Kidney (tissue), 14 donors: ENCODE measurements around the gene ALB. TPM values are rescaled to one million over a fixed set of nuclear protein-coding genes. Genes with fewer than 3 reads are reported as not detected.

Source experiments
- DNase-seq, 5 donors: peaks; one replicate each; pipeline ENCODE4 v3.0.0-alpha.2; 2013 to 2020
- FAIRE-seq: peaks from 2 replicates; lab custom pipeline; 2012; peaks lifted over from hg19 to GRCh38; lab: Jason Lieb, UNC
- H3K27ac ChIP-seq, 2 donors: one replicate each; pipeline ENCODE4 v1.7.0; 2013; ENCODE audit warnings: low read depth in 2 of 2, low read length in 2 of 2, inconsistent platforms in 1 of 2
- H3K27me3 ChIP-seq: one replicate; pipeline ENCODE4 v1.7.1; 2013; ENCODE audit warnings: low read length, inconsistent platforms; ENCODE audit not compliant: control insufficient read depth, insufficient read depth
- H3K36me3 ChIP-seq, 3 donors: one replicate each; pipeline versions ENCODE4 v1.7.0 to v1.7.1; 2013; ENCODE audit warnings: low read length in 3 of 3, control low read depth in 1 of 3, inconsistent platforms in 1 of 3; ENCODE audit not compliant: insufficient read depth in 3 of 3, control insufficient read depth in 2 of 3
- H3K4me1 ChIP-seq, 3 donors: one replicate each; pipeline versions ENCODE4 v1.7.0 to v1.7.1; 2013; ENCODE audit warnings: low read length in 3 of 3, inconsistent platforms in 1 of 3, low read depth in 1 of 3; ENCODE audit not compliant: control insufficient read depth in 2 of 3, insufficient read depth in 2 of 3
- H3K4me3 ChIP-seq, 3 donors: one replicate each; pipeline versions ENCODE4 v1.7.0 to v1.8.1; 2013; ENCODE audit warnings: low read length in 3 of 3, control low read depth in 1 of 3, inconsistent platforms in 1 of 3
- H3K9ac ChIP-seq, 3 donors: one replicate each; pipeline versions ENCODE4 v1.7.0 to v1.7.1; 2013; ENCODE audit warnings: low read length in 3 of 3, control low read depth in 1 of 3, inconsistent platforms in 1 of 3
- H3K9me3 ChIP-seq, 3 donors: one replicate each; pipeline versions ENCODE4 v1.7.0 to v1.7.1; 2013; ENCODE audit warnings: low read length in 3 of 3, control low read depth in 1 of 3, inconsistent platforms in 1 of 3; ENCODE audit not compliant: control insufficient read depth in 2 of 3, insufficient read depth in 1 of 3
- intact Hi-C: fragments of 100-400 bp; cut with DNase I; formaldehyde crosslinking; loops from one replicate; pipeline ENCODE4 v1.11.1; 2022
- polyA plus RNA-seq: library from polyadenylated mRNA; stranded (reverse); fragments of 350-450 nt; fragmentation: Illumina TruSeq; extraction: RNeasy Lipid Tissue Mini Kit (QIAGEN cat#74804); gene quantifications from one replicate; pipeline ENCODE4 v1.2.3, GENCODE V29; 2014; ENCODE audit warnings: low read depth, low replicate concordance; ENCODE audit not compliant: insufficient read depth
- total RNA-seq: library from RNA; stranded (reverse); fragmentation: NEBNext Ultra II Directional; extraction: Animal tissue kit (Norgen Biotek cat#: 25700); gene quantifications from one replicate; pipeline ENCODE4 v1.2.1, GENCODE V29; 2021
- TF ChIP-seq, protein P1 (sequence below): IDR thresholded peaks from 3 replicates; pipeline ENCODE4 v1.5.1; 2012; ENCODE audit warnings: mild to moderate bottlenecking, moderate library complexity, borderline replicate concordance; ENCODE audit not compliant: insufficient read depth; ENCODE audit errors: extremely low read depth
- donor health status: control.
- donor health status: control.
- donor health status: control.
- donor health status: control.
- donor health status: control.
- donor health status: DM: yes; HTN: yes; CAD: no.
- donor health status: Normal renal cell carcinoma (clear cell type).

The ALB gene
- total and polyA plus RNA-seq, 2 donors from 2014 or later: 0.19 to 172 TPM

DNA sequence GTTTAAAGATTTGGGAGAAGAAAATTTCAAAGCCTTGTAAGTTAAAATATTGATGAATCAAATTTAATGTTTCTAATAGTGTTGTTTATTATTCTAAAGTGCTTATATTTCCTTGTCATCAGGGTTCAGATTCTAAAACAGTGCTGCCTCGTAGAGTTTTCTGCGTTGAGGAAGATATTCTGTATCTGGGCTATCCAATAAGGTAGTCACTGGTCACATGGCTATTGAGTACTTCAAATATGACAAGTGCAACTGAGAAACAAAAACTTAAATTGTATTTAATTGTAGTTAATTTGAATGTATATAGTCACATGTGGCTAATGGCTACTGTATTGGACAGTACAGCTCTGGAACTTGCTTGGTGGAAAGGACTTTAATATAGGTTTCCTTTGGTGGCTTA lies 1.1 kb downstream of the ALB start:
- no peaks in the 10 kb centered on the region for H3K36me3 ChIP-seq
- TF ChIP-seq, protein P1, sequence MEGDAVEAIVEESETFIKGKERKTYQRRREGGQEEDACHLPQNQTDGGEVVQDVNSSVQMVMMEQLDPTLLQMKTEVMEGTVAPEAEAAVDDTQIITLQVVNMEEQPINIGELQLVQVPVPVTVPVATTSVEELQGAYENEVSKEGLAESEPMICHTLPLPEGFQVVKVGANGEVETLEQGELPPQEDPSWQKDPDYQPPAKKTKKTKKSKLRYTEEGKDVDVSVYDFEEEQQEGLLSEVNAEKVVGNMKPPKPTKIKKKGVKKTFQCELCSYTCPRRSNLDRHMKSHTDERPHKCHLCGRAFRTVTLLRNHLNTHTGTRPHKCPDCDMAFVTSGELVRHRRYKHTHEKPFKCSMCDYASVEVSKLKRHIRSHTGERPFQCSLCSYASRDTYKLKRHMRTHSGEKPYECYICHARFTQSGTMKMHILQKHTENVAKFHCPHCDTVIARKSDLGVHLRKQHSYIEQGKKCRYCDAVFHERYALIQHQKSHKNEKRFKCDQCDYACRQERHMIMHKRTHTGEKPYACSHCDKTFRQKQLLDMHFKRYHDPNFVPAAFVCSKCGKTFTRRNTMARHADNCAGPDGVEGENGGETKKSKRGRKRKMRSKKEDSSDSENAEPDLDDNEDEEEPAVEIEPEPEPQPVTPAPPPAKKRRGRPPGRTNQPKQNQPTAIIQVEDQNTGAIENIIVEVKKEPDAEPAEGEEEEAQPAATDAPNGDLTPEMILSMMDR: no peak
- intact Hi-C loops: no loop called here
- FAIRE-seq (no peak), DNase-seq (no peak)
- H3K4me1 ChIP-seq: no peaks in the 10 kb centered on the region
- no peak overlapping the region for H3K9ac ChIP-seq
- no peaks in the 10 kb centered on the region for H3K27me3 ChIP-seq
- H3K4me3 ChIP-seq: no peak overlapping the region
- no peak overlapping the region for H3K27ac ChIP-seq
- H3K9me3 ChIP-seq: no peaks in the 10 kb centered on the region

DNA sequence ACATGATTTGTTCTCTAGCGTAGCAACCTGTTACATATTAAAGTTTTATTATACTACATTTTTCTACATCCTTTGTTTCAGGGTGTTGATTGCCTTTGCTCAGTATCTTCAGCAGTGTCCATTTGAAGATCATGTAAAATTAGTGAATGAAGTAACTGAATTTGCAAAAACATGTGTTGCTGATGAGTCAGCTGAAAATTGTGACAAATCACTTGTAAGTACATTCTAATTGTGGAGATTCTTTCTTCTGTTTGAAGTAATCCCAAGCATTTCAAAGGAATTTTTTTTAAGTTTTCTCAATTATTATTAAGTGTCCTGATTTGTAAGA lies 2.4 kb downstream of the ALB start:
- Histone ChIP-seq H3K9me3 (no peaks in the 10 kb centered on the region), H3K4me1 (no peaks in the 10 kb centered on the region), H3K9ac (no peak overlapping the region), H3K27me3 (no peaks in the 10 kb centered on the region), H3K36me3 (no peaks in the 10 kb centered on the region), H3K27ac (no peak overlapping the region), H3K4me3 (no peak overlapping the region)
- no peak for DNase-seq
- TF ChIP-seq, protein P1: no peak
- FAIRE-seq: no peak
- intact Hi-C loops: no loop called here

DNA sequence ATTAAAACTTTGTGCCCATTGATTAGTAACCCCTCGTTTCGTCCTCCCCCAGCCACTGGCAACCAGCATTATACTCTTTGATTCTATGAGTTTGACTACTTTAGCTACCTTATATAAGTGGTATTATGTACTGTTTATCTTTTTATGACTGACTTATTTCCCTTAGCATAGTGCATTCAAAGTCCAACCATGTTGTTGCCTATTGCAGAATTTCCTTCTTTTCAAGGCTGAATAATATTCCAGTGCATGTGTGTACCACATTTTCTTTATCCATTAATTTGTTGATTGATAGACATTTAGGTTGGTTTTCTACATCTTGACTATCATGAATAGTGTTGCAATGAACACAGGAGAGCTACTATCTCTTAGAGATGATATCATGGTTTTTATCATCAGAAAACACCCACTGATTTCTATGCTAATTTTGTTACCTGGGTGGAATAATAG lies 3.2 kb downstream of the ALB start:
- intact Hi-C loops: no loop called here
- Histone ChIP-seq H3K27me3 (no peaks in the 10 kb centered on the region), H3K9me3 (no peaks in the 10 kb centered on the region), H3K27ac (no peak overlapping the region), H3K4me1 (no peaks in the 10 kb centered on the region), H3K4me3 (no peak overlapping the region), H3K9ac (no peak overlapping the region), H3K36me3 (no peaks in the 10 kb centered on the region)
- DNase-seq (no peak), FAIRE-seq (no peak)
- TF ChIP-seq, protein P1: no peak

DNA sequence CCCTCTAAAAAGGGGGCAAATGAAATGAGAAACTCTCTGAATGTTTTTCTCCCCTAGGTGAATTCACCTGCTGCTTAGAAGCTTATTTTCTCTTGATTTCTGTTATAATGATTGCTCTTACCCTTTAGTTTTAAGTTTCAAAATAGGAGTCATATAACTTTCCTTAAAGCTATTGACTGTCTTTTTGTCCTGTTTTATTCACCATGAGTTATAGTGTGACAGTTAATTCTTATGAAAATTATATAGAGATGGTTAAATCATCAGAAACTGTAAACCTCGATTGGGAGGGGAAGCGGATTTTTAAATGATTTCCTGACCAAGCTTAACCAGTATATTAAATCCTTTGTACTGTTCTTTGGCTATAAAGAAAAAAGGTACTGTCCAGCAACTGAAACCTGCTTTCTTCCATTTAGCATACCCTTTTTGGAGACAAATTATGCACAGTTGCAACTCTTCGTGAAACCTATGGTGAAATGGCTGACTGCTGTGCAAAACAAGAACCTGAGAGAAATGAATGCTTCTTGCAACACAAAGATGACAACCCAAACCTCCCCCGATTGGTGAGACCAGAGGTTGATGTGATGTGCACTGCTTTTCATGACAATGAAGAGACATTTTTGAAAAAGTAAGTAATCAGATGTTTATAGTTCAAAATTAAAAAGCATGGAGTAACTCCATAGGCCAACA lies 4.2 kb downstream of the ALB start:
- intact Hi-C loops: no loop called here
- FAIRE-seq (no peak), DNase-seq (no peak)
- Histone ChIP-seq H3K27me3 (no peaks in the 10 kb centered on the region), H3K4me3 (no peak overlapping the region), H3K4me1 (no peaks in the 10 kb centered on the region), H3K9me3 (no peaks in the 10 kb centered on the region), H3K36me3 (no peaks in the 10 kb centered on the region), H3K9ac (no peak overlapping the region), H3K27ac (no peak overlapping the region)
- TF ChIP-seq, protein P1: no peak
